Lung (tissue), 12 donors: ENCODE results near the gene C11orf91. TPM values are rescaled to one million over a fixed set of nuclear protein-coding genes. Genes with fewer than 3 reads are reported as not detected.
A peak's percentile ranks its signal among the peaks of the same experiment; 100 is the strongest.

ENCODE experiments used
- ATAC-seq: fragments of 200-7000 bp; cut with Tn5 transposase; one replicate; pipeline ENCODE4 v1.9.1; 2020; ENCODE audit warnings: moderate number of reproducible peaks; ENCODE audit not compliant: insufficient read depth, low FRiP score
- DNase-seq, 3 donors: peaks; one replicate each; pipeline ENCODE4 v3.0.0-alpha.2; 2013 to 2017
- H3K27ac ChIP-seq, 2 donors: one replicate each; pipeline ENCODE4 v1.5.1; 2013; ENCODE audit warnings: mild to moderate bottlenecking in 2 of 2, moderate library complexity in 2 of 2, control low read depth in 1 of 2, inconsistent platforms in 1 of 2, low read depth in 1 of 2, low read length in 1 of 2
- H3K27me3 ChIP-seq, 3 donors: one replicate each; pipeline ENCODE4 v1.5.1; 2013; ENCODE audit warnings: low read length in 2 of 3; ENCODE audit not compliant: control insufficient read depth in 3 of 3, insufficient read depth in 3 of 3
- H3K36me3 ChIP-seq, 4 donors: one replicate each; pipeline ENCODE4 v1.5.1; 2013; ENCODE audit warnings: low read length in 4 of 4, mild to moderate bottlenecking in 1 of 4, moderate library complexity in 1 of 4; ENCODE audit not compliant: control insufficient read depth in 4 of 4, insufficient read depth in 4 of 4
- H3K4me1 ChIP-seq, 5 donors: one replicate each; pipeline ENCODE4 v1.5.1; 2013; ENCODE audit warnings: low read length in 5 of 5, mild to moderate bottlenecking in 2 of 5, moderate library complexity in 1 of 5; ENCODE audit not compliant: control insufficient read depth in 5 of 5, insufficient read depth in 5 of 5
- H3K4me3 ChIP-seq: one replicate; pipeline ENCODE4 v1.5.1; 2013; ENCODE audit warnings: mild to moderate bottlenecking, control low read depth, moderate library complexity
- H3K9ac ChIP-seq, 2 donors: one replicate each; pipeline ENCODE4 v1.5.1; 2013; ENCODE audit warnings: low read length in 2 of 2, control low read depth in 1 of 2; ENCODE audit not compliant: insufficient read depth in 1 of 2
- H3K9me3 ChIP-seq, 4 donors: one replicate each; pipeline ENCODE4 v1.5.1; 2013; ENCODE audit warnings: low read length in 3 of 4, mild to moderate bottlenecking in 1 of 4, moderate library complexity in 1 of 4; ENCODE audit not compliant: control insufficient read depth in 4 of 4, insufficient read depth in 3 of 4
- CTCF ChIP-seq: IDR thresholded peaks from 2 replicates; pipeline ENCODE4 v1.5.1; 2012; ENCODE audit warnings: mild to moderate bottlenecking; ENCODE audit errors: control extremely low read depth, extremely low read depth
- WGBS, 2 donors: extraction: QIAGEN DNeasy Blood & Tissue Kit; methylation state at CpG; one replicate each; pipeline ENCODE4 v1.1.7; 2013; 5-methylcytosine and 5-hydroxymethylcytosine counted together
- polyA plus RNA-seq, 2 donors: library from polyadenylated mRNA; stranded (reverse); fragments of 200-250 nt; gene quantifications; one replicate each; pipeline ENCODE4 v1.2.1, GENCODE V29; 2013
- total RNA-seq, 2 donors: library from RNA; depleted of rRNA in 1 of 2; stranded (reverse); fragments of >200 nt in 1 of 2; gene quantifications; one replicate each; pipeline ENCODE4 v1.2.1, GENCODE V29; 2014 to 2021
- donor health status: control.
- donor health status: control.
- donor health status: Bipolar disorder and iron deficiency.
- donor health status: healthy.
- donor health status: DM: yes; HTN: yes; CAD: no.

The C11orf91 gene
- total and polyA plus RNA-seq, 4 donors: 0.58 to 3.6 TPM; not detected in 2

- no peak overlapping the region for H3K4me3 ChIP-seq
- ATAC-seq (no peak), DNase-seq (peak in 2 of 3 donors; percentile 59 to 73)
- H3K27me3 ChIP-seq: no peaks in the 10 kb centered on the region
- peak; percentile 19 for TF ChIP-seq CTCF
- peaks cover 0 to 21% (median 3%) of the 10 kb centered on the region in 5 donors for H3K4me1 ChIP-seq
- H3K9me3 ChIP-seq: no peaks in the 10 kb centered on the region
- no peak overlapping the region for H3K9ac ChIP-seq
- H3K27ac ChIP-seq: no peak overlapping the region
- peaks cover 1 to 13% (median 5%) of the 10 kb centered on the region in 4 donors for H3K36me3 ChIP-seq
- 85 to 87% methylated on average over 3 of the region's 3 CpGs for WGBS, 2 donors
Measured at GRCh38 chr11:33742249-33742851, 41.7 kb upstream of the C11orf91 start.

- H3K9me3 ChIP-seq: no peaks in the 10 kb centered on the region
- no peak overlapping the region for H3K4me3 ChIP-seq
- no peak for DNase-seq
- no peak overlapping the region for H3K27ac ChIP-seq
- no peak overlapping the region for H3K9ac ChIP-seq
- WGBS, 2 donors: 88% methylated on average over 7 of the region's 7 CpGs
- H3K4me1 ChIP-seq: peaks cover 4 to 24% (median 6%) of the 10 kb centered on the region in 5 donors
- H3K36me3 ChIP-seq: peaks cover 1 to 10% (median 2%) of the 10 kb centered on the region in 4 donors
- no peak for ATAC-seq
- TF ChIP-seq CTCF: no peak
- H3K27me3 ChIP-seq: no peaks in the 10 kb centered on the region
Measured at GRCh38 chr11:33741806-33742205, 41.2 kb upstream of the C11orf91 start.

GRCh38 chr11:33737362-33737821 lies 36.8 kb upstream of the C11orf91 start:
- Histone ChIP-seq H3K36me3 (no peaks in the 10 kb centered on the region), H3K4me3 (no peak overlapping the region), H3K4me1 (peaks cover 6 to 33% (median 11%) of the 10 kb centered on the region in 5 donors), H3K9ac (peak overlapping the region in 1 of 2 donors; percentile 88), H3K9me3 (no peaks in the 10 kb centered on the region), H3K27me3 (no peaks in the 10 kb centered on the region), H3K27ac (peak overlapping the region; percentile 73 to 98)
- 64 to 75% methylated on average over 3 of the region's 3 CpGs for WGBS, 2 donors
- peak in 2 of 3 donors; percentile 56 to 67 for DNase-seq
- ATAC-seq: no peak
- no peak for TF ChIP-seq CTCF
